CD14-positive monocyte (primary cell): ENCODE measurements around the gene MORC3. TPM values are rescaled to one million over a fixed set of nuclear protein-coding genes. Genes with fewer than 3 reads are reported as not detected.
"Not testable (repeated sequence)": the region's sequence is repeated elsewhere in the genome, so short reads cannot be mapped to it uniquely, and the experiment has no call there.

ENCODE experiments used
- DNase-seq, 3 donors: peaks; one replicate each; pipeline ENCODE4 v3.0.0-alpha.2; 2011 to 2022
- H2AFZ ChIP-seq: 2 replicates; pipeline ENCODE4 v1.6.0; 2012; ENCODE audit warnings: mild to moderate bottlenecking, low read depth, low read length, inconsistent platforms; ENCODE audit not compliant: insufficient read depth, poor library complexity, severe bottlenecking
- H3K27ac ChIP-seq, 2 donors: 1 replicate in 1 of 2; 2 replicates in 1 of 2; pipeline ENCODE4 v1.5.1; 2012 to 2013; ENCODE audit warnings: low read length in 2 of 2, control low read depth in 1 of 2, inconsistent platforms in 1 of 2, low read depth in 1 of 2, mild to moderate bottlenecking in 1 of 2
- H3K27me3 ChIP-seq, 2 donors: one replicate each; pipeline versions ENCODE4 v1.6.0 to v1.6.1; 2011 to 2013; ENCODE audit warnings: low read length in 2 of 2; ENCODE audit not compliant: control insufficient read depth in 2 of 2, insufficient read depth in 2 of 2
- H3K36me3 ChIP-seq, 2 donors: replicated peaks in 1 of 2; 1 replicate in 1 of 2; 2 replicates in 1 of 2; pipeline versions ENCODE4 v1.5.1 to v1.6.1; 2012 to 2013; ENCODE audit warnings: low read length in 2 of 2, control low read depth in 1 of 2, inconsistent platforms in 1 of 2, mild to moderate bottlenecking in 1 of 2; ENCODE audit not compliant: insufficient read depth in 2 of 2, control insufficient read depth in 1 of 2
- H3K4me1 ChIP-seq, 2 donors: 1 replicate in 1 of 2; 2 replicates in 1 of 2; pipeline versions ENCODE4 v1.5.1 to v1.6.1; 2012 to 2013; ENCODE audit warnings: low read length in 2 of 2, control low read depth in 1 of 2, inconsistent platforms in 1 of 2, mild to moderate bottlenecking in 1 of 2, moderate library complexity in 1 of 2; ENCODE audit not compliant: insufficient read depth in 2 of 2, control insufficient read depth in 1 of 2
- H3K4me2 ChIP-seq: replicated peaks from 2 replicates; pipeline ENCODE3; 2012; ENCODE audit warnings: low read length, moderate library complexity, mild to moderate bottlenecking; ENCODE audit not compliant: poor library complexity, severe bottlenecking; ENCODE audit errors: extremely low read depth
- H3K4me3 ChIP-seq, 3 experiments: fragments of 200-600 bp in 1 of 3; sonication (generic) in 1 of 3; replicated peaks in 1 of 3; 1 replicate in 2 of 3; 2 replicates in 1 of 3; pipeline ENCODE4 v1.5.1; 2011 to 2013; ENCODE audit warnings: low read length in 3 of 3, mild to moderate bottlenecking in 3 of 3, control low read depth in 2 of 3, low read depth in 2 of 3, inconsistent platforms in 1 of 3, moderate library complexity in 1 of 3
- H3K79me2 ChIP-seq: 2 replicates; pipeline ENCODE4 v1.6.0; 2012; ENCODE audit warnings: mild to moderate bottlenecking, control low read depth, inconsistent platforms, low read length, moderate library complexity; ENCODE audit not compliant: insufficient read depth
- H3K9ac ChIP-seq: 2 replicates; pipeline ENCODE4 v1.6.0; 2017; ENCODE audit warnings: low read length, mild to moderate bottlenecking; ENCODE audit not compliant: insufficient read depth, poor library complexity, severe bottlenecking
- H3K9me3 ChIP-seq, 2 donors: replicated peaks in 1 of 2; 1 replicate in 1 of 2; 2 replicates in 1 of 2; pipeline versions ENCODE4 v1.5.1 to v1.6.1; 2012 to 2013; ENCODE audit warnings: low read length in 2 of 2, control low read depth in 1 of 2; ENCODE audit not compliant: control insufficient read depth in 1 of 2, insufficient read depth in 1 of 2
- H4K20me1 ChIP-seq: 2 replicates; pipeline ENCODE4 v1.6.0; 2012; ENCODE audit warnings: mild to moderate bottlenecking, low read length, control low read depth, moderate library complexity; ENCODE audit not compliant: insufficient read depth
- H3K27ac Mint-ChIP-seq, 7 donors: one replicate each; pipeline ENCODE4 v1.8.0; 2020; ENCODE audit warnings: mild to moderate bottlenecking in 7 of 7, mixed read lengths in 7 of 7, moderate library complexity in 6 of 7, inconsistent platforms in 2 of 7
- H3K27me3 Mint-ChIP-seq, 3 donors: one replicate each; pipeline ENCODE4 v1.8.0; 2021 to 2022; ENCODE audit warnings: low read depth in 3 of 3, mild to moderate bottlenecking in 3 of 3, mixed read lengths in 3 of 3, moderate library complexity in 3 of 3, inconsistent platforms in 1 of 3
- H3K36me3 Mint-ChIP-seq, 2 donors: one replicate each; pipeline ENCODE4 v1.8.0; 2020; ENCODE audit warnings: mixed read lengths in 2 of 2, inconsistent platforms in 1 of 2, mild to moderate bottlenecking in 1 of 2
- H3K4me1 Mint-ChIP-seq: one replicate; pipeline ENCODE4 v1.8.0; 2020; ENCODE audit warnings: mild to moderate bottlenecking, mixed read lengths
- H3K4me3 Mint-ChIP-seq, 2 donors: one replicate each; pipeline ENCODE4 v1.8.0; 2020; ENCODE audit warnings: mild to moderate bottlenecking in 2 of 2, mixed read lengths in 2 of 2, moderate library complexity in 1 of 2
- H3K9me3 Mint-ChIP-seq, 7 donors: one replicate each; pipeline ENCODE4 v1.8.0; 2020 to 2022; ENCODE audit warnings: mixed read lengths in 7 of 7, mild to moderate bottlenecking in 6 of 7, moderate library complexity in 6 of 7, inconsistent platforms in 2 of 7
- CTCF ChIP-seq: fragments of 200-600 bp; IDR thresholded peaks from one replicate; pipeline ENCODE4 v1.8.0; 2022; ENCODE audit warnings: antibody characterized with exemption, mild to moderate bottlenecking
- WGBS: methylation state at CpG from one replicate; pipeline ENCODE4 v1.1.5; 2013; ENCODE audit warnings: missing lambda C conversion rate; ENCODE audit not compliant: insufficient coverage; 5-methylcytosine and 5-hydroxymethylcytosine counted together
- intact Hi-C, 2 donors: fragments of 100-400 bp; cut with micrococcal nuclease; formaldehyde crosslinking; loops; one replicate each; pipeline versions ENCODE4 v1.15.0 to v1.15.1; 2023
- polyA plus RNA-seq, 3 donors: library from polyadenylated mRNA; depleted of rRNA in 1 of 3; unstranded in 2 of 3; stranded (reverse) in 1 of 3; fragments of 300-500 nt in 2 of 3; fragments of >200 nt in 1 of 3; fragmentation: Illumina TruSeq in 2 of 3; gene quantifications; 1 replicate in 2 of 3; 2 replicates in 1 of 3; pipeline ENCODE4 v1.2.3, GENCODE V29; 2012 to 2021

The MORC3 gene
- polyA plus RNA-seq, 3 donors = 16.3 to 27.6 (median 25.5) TPM

GRCh38 chr21:36274128-36274527, 45.9 kb upstream of the MORC3 start:
- Mint-ChIP-seq H3K9me3 (no peaks in the 10 kb centered on the region), H3K4me1 (no peaks in the 10 kb centered on the region), H3K27me3 (peaks cover 0 to 2% (median 0%) of the 10 kb centered on the region in 3 donors), H3K27ac (peak overlapping the region in 1 of 7 donors; percentile 55), H3K4me3 (no peak overlapping the region), H3K36me3 (peaks cover 66 to 93% of the 10 kb centered on the region in 2 donors)
- Histone ChIP-seq H3K27ac (no peak overlapping the region), H3K79me2 (no peaks in the 10 kb centered on the region), H3K9me3 (no peaks in the 10 kb centered on the region), H2AFZ (no peak overlapping the region), H3K27me3 (no peaks in the 10 kb centered on the region), H3K4me1 (no peaks in the 10 kb centered on the region), H3K36me3 (peaks cover 51 to 86% of the 10 kb centered on the region in 2 donors), H3K4me2 (no peak overlapping the region), H4K20me1 (no peaks in the 10 kb centered on the region), H3K4me3 (no peak overlapping the region), H3K9ac (no peak overlapping the region)
- DNase-seq = no peak
- 88% methylated on average over 4 of the region's 4 CpGs for WGBS
- no peak for TF ChIP-seq CTCF
- intact Hi-C loops = no loop called here

- Histone ChIP-seq H3K9me3 (no peaks in the 10 kb centered on the region), H3K4me3 (no peak overlapping the region), H4K20me1 (no peaks in the 10 kb centered on the region), H3K27ac (no peak overlapping the region), H3K4me1 (no peaks in the 10 kb centered on the region), H3K4me2 (no peak overlapping the region), H3K27me3 (no peaks in the 10 kb centered on the region), H2AFZ (no peak overlapping the region), H3K9ac (no peak overlapping the region), H3K36me3 (peaks cover 72 to 91% of the 10 kb centered on the region in 2 donors), H3K79me2 (no peaks in the 10 kb centered on the region)
- no peaks in the 10 kb centered on the region for H3K9me3 Mint-ChIP-seq
- peak overlapping the region in 4 of 7 donors; percentile 5 to 72 (median 23) for H3K27ac Mint-ChIP-seq
- TF ChIP-seq CTCF = no peak
- H3K4me3 Mint-ChIP-seq = no peak overlapping the region
- intact Hi-C loops = no loop called here
- no peak for DNase-seq
- H3K27me3 Mint-ChIP-seq = no peaks in the 10 kb centered on the region
- H3K4me1 Mint-ChIP-seq = no peaks in the 10 kb centered on the region
- 86% methylated on average over 6 of the region's 10 CpGs for WGBS
- peaks cover 59 to 92% of the 10 kb centered on the region in 2 donors for H3K36me3 Mint-ChIP-seq
Measured at GRCh38 chr21:36282568-36283230, 37.3 kb upstream of the MORC3 start.

GRCh38 chr21:36283231-36283622, 36.8 kb upstream of the MORC3 start:
- H3K27ac ChIP-seq, H3K4me1 Mint-ChIP-seq, H3K4me3 ChIP-seq, H3K27me3 Mint-ChIP-seq, H3K9ac ChIP-seq, H3K4me1 ChIP-seq, H2AFZ ChIP-seq, H3K9me3 Mint-ChIP-seq, H4K20me1 ChIP-seq, DNase-seq, H3K27me3 ChIP-seq, H3K4me3 Mint-ChIP-seq, intact Hi-C loops, H3K9me3 ChIP-seq, H3K4me2 ChIP-seq, H3K79me2 ChIP-seq: not testable (repeated sequence)
- peak overlapping the region in 1 of 7 donors; percentile 5 for H3K27ac Mint-ChIP-seq
- peaks cover 59 to 92% of the 10 kb centered on the region in 2 donors for H3K36me3 Mint-ChIP-seq
- WGBS = 98% methylated on average over 4 of the region's 9 CpGs
- H3K36me3 ChIP-seq = peaks cover 72 to 91% of the 10 kb centered on the region in 2 donors
